GM23338 (cell line): ENCODE data around the gene KRTAP12-2. TPM values are rescaled to one million over a fixed set of nuclear protein-coding genes. Genes with fewer than 3 reads are reported as not detected.

Source experiments
- ATAC-seq: fragments of 200-7000 bp; cut with Tn5 transposase; 3 replicates; pipeline ENCODE4 v1.9.1; 2020
- DNase-seq: peaks from one replicate; pipeline ENCODE4 v3.0.0-alpha.2; 2015; ENCODE audit warnings: low spot score
- H2AFZ ChIP-seq: fragments of 200-600 bp; sonication (generic); 2 replicates; pipeline ENCODE4 v1.8.0; 2016; ENCODE audit warnings: antibody characterized with exemption, mild to moderate bottlenecking, moderate library complexity
- H3F3A ChIP-seq: fragments of 200-600 bp; sonication (generic); replicated peaks from 2 replicates; pipeline ENCODE4 v1.8.0; 2017; ENCODE audit warnings: antibody characterized with exemption, mixed run types, low read depth
- H3K27ac ChIP-seq: fragments of 200-600 bp; sonication (generic); 2 replicates; pipeline ENCODE4 v1.6.1; 2016; ENCODE audit warnings: low read depth
- H3K27me3 ChIP-seq: fragments of 200-600 bp; sonication (generic); 2 replicates; pipeline ENCODE4 v1.8.0; 2016; ENCODE audit warnings: mild to moderate bottlenecking, mixed run types, moderate library complexity; ENCODE audit not compliant: insufficient read depth
- H3K36me3 ChIP-seq: fragments of 200-600 bp; sonication (generic); 2 replicates; pipeline ENCODE4 v1.8.0; 2016; ENCODE audit warnings: mild to moderate bottlenecking; ENCODE audit not compliant: insufficient read depth
- H3K4me1 ChIP-seq: fragments of 200-600 bp; sonication (generic); 2 replicates; pipeline ENCODE4 v1.8.0; 2016; ENCODE audit warnings: mild to moderate bottlenecking, moderate library complexity; ENCODE audit not compliant: insufficient read depth
- H3K4me2 ChIP-seq: fragments of 200-600 bp; sonication (generic); 2 replicates; pipeline ENCODE4 v1.7.1; 2017; ENCODE audit warnings: mixed run types
- H3K4me3 ChIP-seq: fragments of 200-600 bp; sonication (generic); 2 replicates; pipeline ENCODE4 v1.6.1; 2016; ENCODE audit warnings: mixed run types
- H3K79me2 ChIP-seq: fragments of 200-600 bp; sonication (generic); replicated peaks from 2 replicates; pipeline ENCODE4 v1.8.0; 2017; ENCODE audit warnings: mild to moderate bottlenecking; ENCODE audit not compliant: insufficient read depth
- H3K9me2 ChIP-seq: fragments of 200-600 bp; sonication (generic); 2 replicates; pipeline ENCODE4 v1.8.0; 2017; ENCODE audit not compliant: insufficient read depth
- H4K20me1 ChIP-seq: fragments of 200-600 bp; sonication (generic); replicated peaks from 2 replicates; pipeline ENCODE4 v1.8.0; 2017; ENCODE audit warnings: mild to moderate bottlenecking; ENCODE audit not compliant: insufficient read depth
- H3K27ac Mint-ChIP-seq: 2 replicates; pipeline ENCODE4 v1.8.0; 2020; ENCODE audit warnings: inconsistent platforms, mild to moderate bottlenecking, moderate library complexity, mixed read lengths
- H3K27me3 Mint-ChIP-seq: 3 replicates; pipeline ENCODE4 v1.8.0; 2022; ENCODE audit warnings: low read depth, mild to moderate bottlenecking, moderate library complexity, mixed read lengths, inconsistent platforms; ENCODE audit not compliant: insufficient read depth, poor library complexity
- H3K36me3 Mint-ChIP-seq: 3 replicates; pipeline ENCODE4 v1.8.0; 2021; ENCODE audit warnings: low read depth, mild to moderate bottlenecking, inconsistent platforms, moderate library complexity, mixed read lengths
- H3K4me1 Mint-ChIP-seq: 3 replicates; pipeline ENCODE4 v1.8.0; 2020; ENCODE audit warnings: mild to moderate bottlenecking, inconsistent platforms, mixed read lengths
- H3K4me3 Mint-ChIP-seq: 3 replicates; pipeline ENCODE4 v1.8.0; 2021; ENCODE audit warnings: moderate library complexity, mild to moderate bottlenecking, inconsistent platforms, mixed read lengths
- H3K9me3 Mint-ChIP-seq: 3 replicates; pipeline ENCODE4 v1.8.0; 2020; ENCODE audit warnings: moderate library complexity, mild to moderate bottlenecking, inconsistent platforms, mixed read lengths
- CREB1 ChIP-seq: fragments of 250-450 bp; sonication (Bioruptor Pico); IDR thresholded peaks from 2 replicates; pipeline ENCODE4 v1.5.0; 2020; ENCODE audit warnings: low read depth, mild to moderate bottlenecking, moderate library complexity
- CTCF ChIP-seq, 2 experiments: fragments of 200-600 bp in 1 of 2; sonication (generic) in 1 of 2; conservative IDR thresholded peaks; 2 replicates each; pipeline versions ENCODE4 v1.5.1 to v1.6.1; 2016 to 2017; ENCODE audit warnings: antibody characterized with exemption in 2 of 2, low read depth in 2 of 2, mild to moderate bottlenecking in 2 of 2, moderate library complexity in 1 of 2
- EZH2 ChIP-seq: fragments of 200-600 bp; sonication (generic); IDR thresholded peaks from one replicate; pipeline ENCODE4 v1.8.0; 2017; ENCODE audit warnings: antibody characterized with exemption, mild to moderate bottlenecking, low read depth; ENCODE audit not compliant: unreplicated experiment
- EZH2phosphoT487 ChIP-seq: fragments of 200-600 bp; sonication (generic); IDR thresholded peaks from one replicate; pipeline ENCODE4 v1.8.1; 2018; ENCODE audit warnings: antibody characterized with exemption; ENCODE audit not compliant: unreplicated experiment
- JUNB ChIP-seq: IDR thresholded peaks from one replicate; pipeline ENCODE4 v1.6.1; 2016; ENCODE audit warnings: antibody characterized with exemption; ENCODE audit not compliant: unreplicated experiment
- NANOG ChIP-seq: IDR thresholded peaks from 2 replicates; pipeline ENCODE4 v1.6.1; 2016; ENCODE audit warnings: antibody characterized with exemption, borderline replicate concordance
- POLR2AphosphoS5 ChIP-seq: IDR thresholded peaks from 2 replicates; pipeline ENCODE4 v1.6.1; 2016; ENCODE audit warnings: antibody characterized with exemption, low read depth
- STAT1 ChIP-seq: IDR thresholded peaks from one replicate; pipeline ENCODE4 v1.6.1; 2016; ENCODE audit warnings: antibody characterized with exemption; ENCODE audit not compliant: unreplicated experiment
- ZNF114 ChIP-seq: fragments of 250-450 bp; sonication (Bioruptor Pico); IDR thresholded peaks from 2 replicates; pipeline ENCODE4 v1.5.0; 2020; ENCODE audit warnings: mild to moderate bottlenecking, moderate library complexity
- ZNF331 ChIP-seq: fragments of 250-450 bp; sonication (Bioruptor Pico); IDR thresholded peaks from 2 replicates; pipeline ENCODE4 v1.5.0; 2020; ENCODE audit warnings: low read depth, mild to moderate bottlenecking, moderate library complexity
- ZNF462 ChIP-seq: fragments of 250-450 bp; sonication (Bioruptor Pico); IDR thresholded peaks from 2 replicates; pipeline ENCODE4 v1.5.0; 2020; ENCODE audit warnings: mild to moderate bottlenecking, moderate library complexity
- polyA plus RNA-seq: library from polyadenylated mRNA; unstranded; fragments of >200 nt; fragmentation: Nextera tagmentation; extraction: Ambion mirVana; gene quantifications from 2 replicates; pipeline ENCODE4 v1.2.1, GENCODE V29; 2016
- total RNA-seq: library from RNA; depleted of rRNA; stranded (reverse); fragments of >200 nt; shearing (Covaris generic); gene quantifications from 2 replicates; pipeline ENCODE4 v1.2.3, GENCODE V29; 2014
- TF ChIP-seq, protein P1 (sequence below): IDR thresholded peaks from one replicate; pipeline ENCODE4 v1.6.1; 2018; ENCODE audit warnings: antibody characterized with exemption; ENCODE audit not compliant: unreplicated experiment
- TF ChIP-seq, protein P2 (sequence below): IDR thresholded peaks from 2 replicates; pipeline ENCODE4 v1.6.1; 2016; ENCODE audit warnings: antibody characterized with exemption

Gene KRTAP12-2
- total and polyA plus RNA-seq, 2 experiments from 2014 or later = not detected

DNA sequence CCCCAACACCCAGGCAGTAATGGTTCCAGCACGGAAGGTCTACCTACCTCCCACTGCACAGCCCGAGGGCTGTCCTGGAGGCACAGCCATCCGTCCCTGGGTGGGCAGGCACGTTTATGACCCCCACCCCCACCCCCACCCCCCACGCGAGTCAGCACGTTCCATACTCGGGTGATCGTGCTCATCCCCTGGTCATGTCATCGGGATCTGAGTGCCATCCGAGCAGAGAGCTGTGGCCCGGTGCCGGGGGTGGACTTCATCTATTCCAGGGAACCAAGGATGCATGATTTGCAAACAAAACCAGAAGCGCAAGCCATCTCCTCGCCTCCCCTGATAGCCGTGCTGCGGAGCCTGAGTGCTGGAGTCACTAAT, 43.6 kb upstream of the KRTAP12-2 start:
- Mint-ChIP-seq H3K27ac (no peak overlapping the region), H3K36me3 (no peaks in the 10 kb centered on the region), H3K4me3 (peak overlapping the region; percentile 78), H3K9me3 (no peaks in the 10 kb centered on the region), H3K4me1 (peaks cover 63% of the 10 kb centered on the region), H3K27me3 (peaks cover 87% of the 10 kb centered on the region)
- DNase-seq (peak; percentile 40), ATAC-seq (no peak)
- H3K9me2 ChIP-seq = no peaks in the 10 kb centered on the region
- TF ChIP-seq ZNF462 (CRISPR knock-in tag) (no peak), STAT1 (no peak), EZH2 (no peak), ZNF114 (CRISPR knock-in tag) (no peak), NANOG (no peak), CTCF (conservative IDR thresholded peaks at IDR 0.05; ENCODE audit: low read depth in 2 of 2) (no peak), ZNF331 (no peak), JUNB (no peak), POLR2AphosphoS5 (no peak), EZH2phosphoT487 (no peak), CREB1 (CRISPR knock-in tag) (no peak)
- TF ChIP-seq, protein P1, sequence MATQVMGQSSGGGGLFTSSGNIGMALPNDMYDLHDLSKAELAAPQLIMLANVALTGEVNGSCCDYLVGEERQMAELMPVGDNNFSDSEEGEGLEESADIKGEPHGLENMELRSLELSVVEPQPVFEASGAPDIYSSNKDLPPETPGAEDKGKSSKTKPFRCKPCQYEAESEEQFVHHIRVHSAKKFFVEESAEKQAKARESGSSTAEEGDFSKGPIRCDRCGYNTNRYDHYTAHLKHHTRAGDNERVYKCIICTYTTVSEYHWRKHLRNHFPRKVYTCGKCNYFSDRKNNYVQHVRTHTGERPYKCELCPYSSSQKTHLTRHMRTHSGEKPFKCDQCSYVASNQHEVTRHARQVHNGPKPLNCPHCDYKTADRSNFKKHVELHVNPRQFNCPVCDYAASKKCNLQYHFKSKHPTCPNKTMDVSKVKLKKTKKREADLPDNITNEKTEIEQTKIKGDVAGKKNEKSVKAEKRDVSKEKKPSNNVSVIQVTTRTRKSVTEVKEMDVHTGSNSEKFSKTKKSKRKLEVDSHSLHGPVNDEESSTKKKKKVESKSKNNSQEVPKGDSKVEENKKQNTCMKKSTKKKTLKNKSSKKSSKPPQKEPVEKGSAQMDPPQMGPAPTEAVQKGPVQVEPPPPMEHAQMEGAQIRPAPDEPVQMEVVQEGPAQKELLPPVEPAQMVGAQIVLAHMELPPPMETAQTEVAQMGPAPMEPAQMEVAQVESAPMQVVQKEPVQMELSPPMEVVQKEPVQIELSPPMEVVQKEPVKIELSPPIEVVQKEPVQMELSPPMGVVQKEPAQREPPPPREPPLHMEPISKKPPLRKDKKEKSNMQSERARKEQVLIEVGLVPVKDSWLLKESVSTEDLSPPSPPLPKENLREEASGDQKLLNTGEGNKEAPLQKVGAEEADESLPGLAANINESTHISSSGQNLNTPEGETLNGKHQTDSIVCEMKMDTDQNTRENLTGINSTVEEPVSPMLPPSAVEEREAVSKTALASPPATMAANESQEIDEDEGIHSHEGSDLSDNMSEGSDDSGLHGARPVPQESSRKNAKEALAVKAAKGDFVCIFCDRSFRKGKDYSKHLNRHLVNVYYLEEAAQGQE = no peak
- TF ChIP-seq, protein P2, sequence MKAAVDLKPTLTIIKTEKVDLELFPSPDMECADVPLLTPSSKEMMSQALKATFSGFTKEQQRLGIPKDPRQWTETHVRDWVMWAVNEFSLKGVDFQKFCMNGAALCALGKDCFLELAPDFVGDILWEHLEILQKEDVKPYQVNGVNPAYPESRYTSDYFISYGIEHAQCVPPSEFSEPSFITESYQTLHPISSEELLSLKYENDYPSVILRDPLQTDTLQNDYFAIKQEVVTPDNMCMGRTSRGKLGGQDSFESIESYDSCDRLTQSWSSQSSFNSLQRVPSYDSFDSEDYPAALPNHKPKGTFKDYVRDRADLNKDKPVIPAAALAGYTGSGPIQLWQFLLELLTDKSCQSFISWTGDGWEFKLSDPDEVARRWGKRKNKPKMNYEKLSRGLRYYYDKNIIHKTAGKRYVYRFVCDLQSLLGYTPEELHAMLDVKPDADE = no peak
- no peaks in the 10 kb centered on the region for H4K20me1 ChIP-seq
- H2AFZ ChIP-seq = no peak overlapping the region
- H3F3A ChIP-seq = peaks cover 29% of the 10 kb centered on the region
- H3K4me2 ChIP-seq = peak overlapping the region; percentile 95
- no peaks in the 10 kb centered on the region for H3K79me2 ChIP-seq
- H3K27ac ChIP-seq = no peak overlapping the region
- peak overlapping the region; percentile 71 for H3K4me3 ChIP-seq
- H3K4me1 ChIP-seq = peaks cover 57% of the 10 kb centered on the region
- peaks cover 94% of the 10 kb centered on the region for H3K27me3 ChIP-seq
- H3K36me3 ChIP-seq = no peaks in the 10 kb centered on the region
